ENCODE measurements around the gene RDH5. TPM values are rescaled to one million over a fixed set of nuclear protein-coding genes. Genes with fewer than 3 reads are reported as not detected.
"Not testable (repeated sequence)": the region's sequence is repeated elsewhere in the genome, so short reads cannot be mapped to it uniquely, and the experiment has no call there.

RDH5 gene
- total and polyA plus RNA-seq, 2 experiments from 2014 or later = 17.6 to 27.2 TPM

DNA sequence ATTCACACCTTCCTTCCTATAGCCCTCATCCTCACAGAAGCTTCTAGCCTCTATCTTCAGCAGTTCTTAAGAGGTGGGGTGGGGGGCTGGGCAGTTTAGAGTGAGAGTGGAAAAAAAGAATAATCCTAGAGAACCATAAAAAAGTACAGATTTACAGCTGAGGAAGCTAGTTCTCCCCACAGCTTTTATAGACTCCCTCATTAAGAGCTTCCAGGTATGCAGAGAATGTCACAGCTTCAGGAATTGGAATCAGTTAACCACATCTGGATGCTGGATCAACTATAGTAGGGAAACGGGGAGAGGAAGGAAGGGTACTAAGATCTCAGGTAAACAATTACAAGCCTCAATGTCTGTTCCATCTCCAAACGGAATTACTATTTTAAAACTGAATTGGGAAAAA is 35.1 kb downstream of the RDH5 start:
- Histone ChIP-seq H3K9me2 (ENCODE audit: insufficient read depth) (no peaks in the 10 kb centered on the region), H3K27ac (no peak overlapping the region), H3K9me3 (ENCODE audit: low read depth) (no peaks in the 10 kb centered on the region), H2AFZ (no peak overlapping the region), H4K20me1 (ENCODE audit: insufficient read depth) (no peaks in the 10 kb centered on the region), H3K4me1 (ENCODE audit: insufficient read depth) (no peaks in the 10 kb centered on the region), H3K4me3 (no peak overlapping the region), H3F3A (ENCODE audit: insufficient read depth) (peaks cover 9% of the 10 kb centered on the region; the same call in 1 of the 2 replicates), H3K27me3 (replicated peaks; ENCODE audit: insufficient read depth) (no peaks in the 10 kb centered on the region), H3K4me2 (ENCODE audit: unreplicated experiment) (no peak overlapping the region), H3K9ac (no peak overlapping the region), H3K79me2 (ENCODE audit: insufficient read depth) (peaks cover 4% of the 10 kb centered on the region; the same call in 1 of the 2 replicates), H3K36me3 (ENCODE audit: low read depth) (peaks cover 52% of the 10 kb centered on the region)
- in situ Hi-C loops (cut with MboI) = no loop called here
- no peak for TF ChIP-seq EZH2 (IDR thresholded peaks at IDR 0.05; ENCODE audit: insufficient read depth, poor library complexity, severe bottlenecking)
- 95 to 100% methylated on average over 2 of the region's 2 CpGs for WGBS, 2 experiments (ENCODE audit: low coverage in 1 of 2, low lambda C conversion rate in 2 of 2, missing lambda C conversion rate in 2 of 2)
- DNase-seq = no peak

DNA sequence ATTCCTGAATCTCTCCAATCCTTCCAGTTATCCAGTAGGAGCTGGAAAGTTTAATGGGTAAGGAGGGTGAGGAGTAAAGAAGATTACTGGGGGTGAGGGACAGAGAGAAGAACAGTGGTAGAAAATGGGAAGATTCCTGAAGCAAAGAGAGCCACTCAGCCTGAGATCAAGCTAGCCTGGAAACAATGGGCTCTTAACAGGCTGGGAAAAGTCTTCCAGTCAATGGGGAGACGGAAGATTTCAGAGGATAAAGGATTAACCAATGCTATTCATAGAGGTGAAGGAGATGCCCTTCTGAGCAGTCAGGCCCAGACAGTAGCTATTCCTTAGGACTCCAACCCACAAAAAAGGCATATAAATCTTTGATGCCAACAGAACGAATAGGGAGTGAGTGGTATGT is 37.5 kb downstream of the RDH5 start:
- H3F3A ChIP-seq (ENCODE audit: insufficient read depth) = peaks cover 9% of the 10 kb centered on the region; the same call in 1 of the 2 replicates
- peaks cover 51% of the 10 kb centered on the region for H3K36me3 ChIP-seq (ENCODE audit: low read depth)
- in situ Hi-C loops (cut with MboI) = no loop called here
- H3K9ac ChIP-seq = no peak overlapping the region
- 71 to 75% methylated on average over 2 of the region's 2 CpGs for WGBS, 2 experiments (ENCODE audit: low coverage in 1 of 2, low lambda C conversion rate in 2 of 2, missing lambda C conversion rate in 2 of 2)
- DNase-seq = no peak
- H4K20me1 ChIP-seq (ENCODE audit: insufficient read depth) = no peaks in the 10 kb centered on the region
- no peaks in the 10 kb centered on the region for H3K9me3 ChIP-seq (ENCODE audit: low read depth)
- peaks cover 14% of the 10 kb centered on the region; the same call in 1 of the 2 replicates for H3K79me2 ChIP-seq (ENCODE audit: insufficient read depth)
- no peak overlapping the region for H3K4me3 ChIP-seq
- no peaks in the 10 kb centered on the region for H3K9me2 ChIP-seq (ENCODE audit: insufficient read depth)
- H3K27ac ChIP-seq = no peak overlapping the region
- H3K4me2 ChIP-seq (ENCODE audit: unreplicated experiment) = no peak overlapping the region
- no peak overlapping the region for H2AFZ ChIP-seq
- no peaks in the 10 kb centered on the region for H3K27me3 ChIP-seq (replicated peaks; ENCODE audit: insufficient read depth)
- no peak for TF ChIP-seq EZH2phosphoT487 (IDR thresholded peaks at IDR 0.05; ENCODE audit: insufficient read depth, low read depth)
- no peaks in the 10 kb centered on the region for H3K4me1 ChIP-seq (ENCODE audit: insufficient read depth)

DNA sequence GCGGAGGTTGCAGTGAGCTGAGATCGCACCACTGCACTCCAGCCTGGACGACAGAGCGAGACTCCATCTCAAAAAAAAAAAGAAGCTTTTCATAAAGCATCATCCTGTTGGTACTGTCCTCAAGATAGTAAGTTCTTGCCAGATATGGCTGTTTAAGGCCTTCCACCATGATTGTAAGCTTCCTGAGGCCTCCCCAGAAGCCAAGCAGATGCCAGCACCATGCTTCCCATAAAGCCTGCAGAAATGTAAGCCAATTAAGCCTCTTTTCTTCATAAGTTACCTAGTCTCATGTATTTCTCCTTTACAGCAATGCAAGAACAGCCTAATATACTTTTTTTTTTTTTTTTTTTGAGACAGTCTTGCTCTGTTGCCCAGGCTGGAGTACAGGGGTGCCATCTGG is 38.4 kb downstream of the RDH5 start:
- H3K27me3 ChIP-seq (replicated peaks; ENCODE audit: insufficient read depth); DNase-seq; H2AFZ ChIP-seq; H3F3A ChIP-seq (ENCODE audit: insufficient read depth); H3K4me3 ChIP-seq; H4K20me1 ChIP-seq (ENCODE audit: insufficient read depth); H3K27ac ChIP-seq; H3K4me1 ChIP-seq (ENCODE audit: insufficient read depth); in situ Hi-C loops (cut with MboI); H3K9me3 ChIP-seq (ENCODE audit: low read depth); H3K4me2 ChIP-seq (ENCODE audit: unreplicated experiment); H3K9me2 ChIP-seq (ENCODE audit: insufficient read depth); H3K9ac ChIP-seq: not testable (repeated sequence)
- Histone ChIP-seq H3K79me2 (ENCODE audit: insufficient read depth) (peaks cover 17% of the 10 kb centered on the region), H3K36me3 (ENCODE audit: low read depth) (peaks cover 47% of the 10 kb centered on the region)
- 95 to 97% methylated on average over 4 of the region's 4 CpGs for WGBS, 2 experiments (ENCODE audit: low coverage in 1 of 2, low lambda C conversion rate in 2 of 2, missing lambda C conversion rate in 2 of 2)

DNA sequence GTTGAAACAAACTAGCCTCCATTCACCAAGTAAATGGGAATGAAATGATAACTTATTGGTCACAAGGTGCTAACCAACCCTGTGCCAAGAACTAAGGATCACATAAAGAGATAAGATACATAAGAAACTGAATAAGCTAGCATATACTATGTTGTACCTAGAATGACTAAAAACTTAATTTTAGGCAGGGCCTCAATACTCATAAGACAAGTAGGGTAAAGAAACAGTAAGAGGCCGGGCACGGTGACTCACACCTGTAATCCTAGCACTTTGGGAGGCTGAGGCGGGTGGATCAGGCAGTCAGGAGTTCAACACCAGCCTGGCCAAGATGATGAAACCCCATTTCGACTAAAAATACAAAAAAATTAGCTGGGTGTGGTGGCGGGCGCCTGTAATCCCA is 40.5 kb downstream of the RDH5 start:
- Histone ChIP-seq H3K4me2 (ENCODE audit: unreplicated experiment) (no peak overlapping the region), H4K20me1 (ENCODE audit: insufficient read depth) (no peaks in the 10 kb centered on the region), H3F3A (ENCODE audit: insufficient read depth) (peaks cover 8% of the 10 kb centered on the region; the same call in 1 of the 2 replicates), H2AFZ (no peak overlapping the region), H3K9ac (no peak overlapping the region), H3K36me3 (ENCODE audit: low read depth) (peaks cover 43% of the 10 kb centered on the region), H3K79me2 (ENCODE audit: insufficient read depth) (peaks cover 30% of the 10 kb centered on the region), H3K27ac (no peak overlapping the region), H3K27me3 (replicated peaks; ENCODE audit: insufficient read depth) (no peaks in the 10 kb centered on the region), H3K9me2 (ENCODE audit: insufficient read depth) (no peaks in the 10 kb centered on the region), H3K4me3 (no peak overlapping the region), H3K4me1 (ENCODE audit: insufficient read depth) (no peaks in the 10 kb centered on the region), H3K9me3 (ENCODE audit: low read depth) (no peaks in the 10 kb centered on the region)
- DNase-seq = peak; percentile 13
- TF ChIP-seq EZH2phosphoT487 (IDR thresholded peaks at IDR 0.05; ENCODE audit: insufficient read depth, low read depth) (no peak), EZH2 (IDR thresholded peaks at IDR 0.05; ENCODE audit: insufficient read depth, poor library complexity, severe bottlenecking) (no peak)
- in situ Hi-C loops (cut with MboI) = no loop called here
- 91 to 92% methylated on average over 6 of the region's 6 CpGs for whole genome bisulfite sequencing, 2 experiments (ENCODE audit: low coverage in 1 of 2, low lambda C conversion rate in 2 of 2, missing lambda C conversion rate in 2 of 2)

DNA sequence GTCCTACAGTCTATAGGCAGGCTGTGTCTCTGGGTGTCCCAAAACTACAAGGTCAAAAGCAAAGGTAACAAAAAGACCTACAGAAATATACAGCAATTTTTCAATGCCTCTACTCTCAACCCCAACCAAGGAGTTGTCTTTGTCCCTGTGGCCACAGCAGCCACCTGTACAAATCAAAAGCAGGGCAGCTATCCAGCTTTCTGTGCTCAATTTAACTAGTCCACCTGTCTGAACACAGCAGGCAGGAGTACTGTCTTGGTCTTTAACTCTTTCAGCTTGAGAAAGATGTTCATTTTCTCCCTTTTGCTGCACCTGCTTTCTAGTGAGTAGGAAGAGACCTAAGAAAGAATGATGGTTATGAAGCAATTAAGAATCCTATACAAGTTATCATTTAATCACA is 42.5 kb downstream of the RDH5 start:
- Histone ChIP-seq H3K36me3 (ENCODE audit: low read depth) (peaks cover 32% of the 10 kb centered on the region), H3K9me2 (ENCODE audit: insufficient read depth) (no peaks in the 10 kb centered on the region)
- in situ Hi-C loops (cut with MboI) = no loop called here

More for the DNA sequence above, 42.5 kb downstream of the RDH5 start:
- Histone ChIP-seq H2AFZ (no peak overlapping the region), H3K4me2 (ENCODE audit: unreplicated experiment) (no peak overlapping the region), H3K79me2 (ENCODE audit: insufficient read depth) (peaks cover 45% of the 10 kb centered on the region), H3K9ac (no peak overlapping the region), H4K20me1 (ENCODE audit: insufficient read depth) (no peaks in the 10 kb centered on the region), H3K4me1 (ENCODE audit: insufficient read depth) (no peaks in the 10 kb centered on the region), H3K4me3 (no peak overlapping the region), H3F3A (ENCODE audit: insufficient read depth) (no peaks in the 10 kb centered on the region), H3K27me3 (replicated peaks; ENCODE audit: insufficient read depth) (no peaks in the 10 kb centered on the region), H3K27ac (no peak overlapping the region), H3K9me3 (ENCODE audit: low read depth) (no peaks in the 10 kb centered on the region)
- DNase-seq = no peak
- no peak for TF ChIP-seq EZH2phosphoT487 (IDR thresholded peaks at IDR 0.05; ENCODE audit: insufficient read depth, low read depth)
- no peak for TF ChIP-seq EZH2 (IDR thresholded peaks at IDR 0.05; ENCODE audit: insufficient read depth, poor library complexity, severe bottlenecking)
